Measurements from ENCODE around the gene STAMBP.
"Not testable (repeated sequence)": the region's sequence is repeated elsewhere in the genome, so short reads cannot be mapped to it uniquely, and the experiment has no call there.

Gene STAMBP

DNA sequence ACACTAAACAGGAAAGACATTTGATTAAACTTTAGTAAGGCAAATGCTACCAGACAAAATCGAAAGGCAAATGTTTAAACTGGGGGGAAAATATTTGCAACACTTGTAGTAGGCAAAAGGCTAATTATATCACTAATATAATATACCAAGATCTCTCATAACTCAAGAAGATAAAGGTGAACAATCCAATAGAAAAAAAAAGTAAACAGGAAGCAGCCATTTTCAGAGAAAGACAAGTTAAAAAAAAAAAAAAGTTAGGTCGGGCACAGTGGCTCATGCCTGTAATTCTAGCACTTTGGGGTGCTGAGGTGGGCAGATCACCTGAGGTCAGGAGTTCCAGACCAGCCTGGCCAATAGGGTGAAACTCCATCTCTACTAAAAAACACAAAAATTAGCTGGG lies 59.6 kb downstream of the STAMBP start:
- no peak for ATAC-seq

- no peak for ATAC-seq
Observed at GRCh38 chr2:73889206-73889605, 60.4 kb downstream of the STAMBP start.

GRCh38 chr2:73890301-73891092 lies 61.7 kb downstream of the STAMBP start:
- ATAC-seq: no peak

DNA sequence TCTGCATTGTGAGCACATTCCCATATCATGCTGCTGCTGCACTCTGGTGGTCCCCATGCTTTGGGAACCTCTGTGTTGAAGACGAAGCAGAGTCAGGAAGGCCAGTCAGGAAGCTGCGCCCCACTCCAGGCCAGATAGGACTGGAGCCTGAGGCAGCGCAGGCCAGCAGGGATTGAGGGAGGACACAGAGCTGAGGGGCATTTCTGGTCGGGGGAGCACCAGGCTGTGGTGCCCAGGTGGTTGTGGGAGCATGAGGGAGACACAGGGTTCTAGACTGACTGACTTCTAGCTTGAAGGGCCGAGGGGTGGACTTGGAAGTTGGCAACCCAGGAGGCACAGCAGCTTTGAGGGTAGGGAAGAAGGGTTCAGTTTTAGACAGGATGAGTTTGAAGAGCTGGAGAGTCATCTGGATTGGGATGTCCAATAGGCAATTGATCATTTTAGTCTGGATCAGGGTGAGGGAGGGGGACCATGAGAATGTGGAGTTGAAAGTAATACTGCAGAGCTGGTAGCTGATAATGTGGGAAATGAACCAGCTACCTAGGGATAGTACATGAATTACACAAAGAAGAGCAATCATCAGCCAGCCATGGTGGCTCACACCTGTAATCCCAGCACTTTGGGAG lies 62.6 kb downstream of the STAMBP start:
- ATAC-seq: no peak

- ATAC-seq: no peak
Observed at GRCh38 chr2:73892631-73893329, 64.0 kb downstream of the STAMBP start, which contains the start of gene ACTG2. TSS of gene ACTG2 (plus strand) at chr2:73893008. CDS start at chr2:73901312, 8,304 bp downstream.

- no peak for ATAC-seq
Observed at GRCh38 chr2:73893764-73894474, 65.2 kb downstream of the STAMBP start.

DNA sequence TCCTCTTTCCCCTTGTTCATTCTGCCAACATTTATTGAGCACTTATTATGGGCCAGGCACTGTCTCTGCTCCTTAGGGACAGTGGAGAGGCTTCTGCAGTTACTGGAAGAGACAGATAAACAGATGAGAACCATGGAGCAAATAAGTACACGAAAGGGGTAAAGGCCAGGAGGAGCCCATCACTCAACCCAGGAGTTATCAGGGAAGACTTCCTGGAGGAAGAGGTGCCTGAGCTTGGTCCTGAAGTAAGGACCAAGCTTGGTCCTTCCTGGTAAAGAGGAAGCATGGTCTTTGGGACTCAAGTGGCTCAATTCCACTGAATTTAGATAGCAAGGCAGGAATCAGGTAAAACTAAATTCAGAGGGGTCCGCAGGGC lies 65.7 kb downstream of the STAMBP start:
- no peak for ATAC-seq

DNA sequence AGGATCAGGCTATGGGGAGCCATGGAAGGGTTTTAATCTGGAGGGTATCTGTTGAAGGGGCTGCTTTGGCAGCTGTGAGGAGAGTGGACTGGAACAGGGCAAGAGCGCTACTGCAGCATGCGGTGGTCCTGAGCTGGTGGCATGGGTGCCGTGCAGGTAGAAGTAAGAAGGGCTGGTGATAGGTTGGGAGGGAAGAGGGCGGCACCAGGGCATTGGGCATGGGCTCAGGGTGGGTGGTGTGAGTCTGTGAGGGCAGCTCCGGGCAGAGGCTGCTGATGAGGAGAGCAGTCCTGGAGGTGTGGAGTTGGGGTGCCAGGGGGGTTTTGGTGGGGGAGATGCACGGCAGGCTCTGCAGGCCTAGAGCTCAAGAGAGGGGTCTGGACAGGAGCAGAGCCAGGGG lies 66.1 kb downstream of the STAMBP start:
- no peak for ATAC-seq

- no peak for ATAC-seq
Observed at GRCh38 chr2:73895473-73895872, 66.7 kb downstream of the STAMBP start.

DNA sequence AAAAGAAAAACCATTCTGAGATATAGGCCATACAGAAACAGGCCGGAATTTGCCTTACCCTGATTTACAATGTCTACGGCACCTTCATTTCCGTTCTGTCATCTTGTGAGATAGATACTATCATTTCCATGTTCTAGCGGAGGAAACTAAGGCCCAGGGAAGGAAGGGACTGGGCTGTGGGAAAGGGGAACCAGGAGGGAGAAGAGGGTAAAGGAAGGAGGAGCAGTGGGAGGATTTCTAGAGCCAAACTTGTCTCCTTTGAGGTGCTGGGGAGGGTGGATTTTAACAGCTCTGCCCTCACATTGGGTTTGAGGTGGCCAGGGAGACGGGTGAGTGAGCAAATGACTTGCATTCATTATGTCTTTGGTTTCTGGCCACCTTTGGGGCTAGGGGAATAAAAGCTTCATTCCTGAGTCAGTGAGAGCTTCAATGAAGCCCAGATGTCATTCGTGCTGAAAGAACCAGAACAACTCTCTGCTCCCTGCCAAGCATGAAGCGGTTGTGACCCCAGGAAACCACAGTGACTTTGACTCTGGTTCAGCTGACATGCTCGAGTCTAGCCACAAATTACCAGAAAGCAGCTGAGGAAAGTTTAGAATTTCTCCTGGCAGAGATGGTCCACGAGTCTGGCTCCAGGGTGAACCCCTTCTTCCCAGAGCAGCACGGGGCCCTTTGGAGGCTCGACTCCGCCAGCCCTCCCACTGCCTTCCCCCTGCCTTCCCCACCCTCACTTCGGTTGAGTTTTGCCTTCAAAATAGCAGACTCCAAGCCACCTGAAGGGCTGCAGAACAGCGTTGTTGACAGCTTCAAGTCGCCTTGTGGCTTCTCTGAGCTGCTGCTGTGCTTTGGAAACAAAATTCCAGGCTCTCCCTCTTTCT lies 67.8 kb downstream of the STAMBP start:
- ATAC-seq: peak; percentile 71 to 73

DNA sequence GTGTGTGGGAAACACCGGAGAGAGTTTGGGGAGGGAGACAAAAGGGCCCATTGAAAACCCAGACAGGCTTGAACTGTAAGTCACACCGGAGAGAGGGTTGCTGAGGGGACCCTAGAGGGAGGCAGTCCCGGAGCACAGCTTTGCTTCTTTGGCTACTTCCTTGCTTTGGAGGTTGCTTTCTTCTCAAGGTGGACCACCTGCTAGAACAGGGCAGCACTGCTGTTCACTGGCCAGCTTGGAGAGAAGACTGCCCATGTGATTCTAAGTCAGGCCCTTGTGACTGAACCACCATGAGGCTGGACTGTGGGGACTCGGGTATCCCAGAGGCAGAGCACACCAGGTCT lies 68.5 kb downstream of the STAMBP start:
- no peak for ATAC-seq

- no peak for ATAC-seq
Observed at GRCh38 chr2:73897934-73898333, 69.2 kb downstream of the STAMBP start.

GRCh38 chr2:73899801-73900336 lies 71.1 kb downstream of the STAMBP start:
- ATAC-seq: no peak

DNA sequence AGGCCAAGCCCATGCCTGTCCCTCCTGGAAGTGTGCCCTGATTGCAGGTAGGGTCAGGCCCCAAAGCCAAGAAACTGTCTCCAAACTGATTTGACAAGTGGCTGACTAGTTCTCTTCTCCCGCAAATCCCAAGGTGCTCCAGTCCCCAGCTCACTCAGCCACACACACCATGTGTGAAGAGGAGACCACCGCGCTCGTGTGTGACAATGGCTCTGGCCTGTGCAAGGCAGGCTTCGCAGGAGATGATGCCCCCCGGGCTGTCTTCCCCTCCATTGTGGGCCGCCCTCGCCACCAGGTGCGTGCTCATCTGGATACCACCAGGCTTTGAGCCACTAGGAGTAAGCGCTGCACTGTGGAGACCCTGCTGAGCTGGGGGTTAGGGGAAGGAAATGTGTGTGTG lies 72.4 kb downstream of the STAMBP start:
- no peak for ATAC-seq

DNA sequence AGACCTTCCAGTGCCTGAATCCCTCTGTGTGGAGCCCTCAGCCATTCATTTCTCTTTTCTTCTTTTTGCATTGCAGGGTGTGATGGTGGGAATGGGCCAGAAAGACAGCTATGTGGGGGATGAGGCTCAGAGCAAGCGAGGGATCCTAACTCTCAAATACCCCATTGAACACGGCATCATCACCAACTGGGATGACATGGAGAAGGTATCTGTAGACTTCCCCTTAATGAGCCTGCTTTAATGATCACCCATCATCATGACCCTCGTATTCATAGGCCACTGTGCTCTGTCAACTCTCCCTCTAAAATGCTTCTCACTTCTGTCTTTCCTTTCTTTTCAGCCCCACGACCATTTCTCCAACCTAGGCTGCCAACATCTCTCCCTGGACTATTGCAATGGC lies 73.5 kb downstream of the STAMBP start:
- no peak for ATAC-seq

DNA sequence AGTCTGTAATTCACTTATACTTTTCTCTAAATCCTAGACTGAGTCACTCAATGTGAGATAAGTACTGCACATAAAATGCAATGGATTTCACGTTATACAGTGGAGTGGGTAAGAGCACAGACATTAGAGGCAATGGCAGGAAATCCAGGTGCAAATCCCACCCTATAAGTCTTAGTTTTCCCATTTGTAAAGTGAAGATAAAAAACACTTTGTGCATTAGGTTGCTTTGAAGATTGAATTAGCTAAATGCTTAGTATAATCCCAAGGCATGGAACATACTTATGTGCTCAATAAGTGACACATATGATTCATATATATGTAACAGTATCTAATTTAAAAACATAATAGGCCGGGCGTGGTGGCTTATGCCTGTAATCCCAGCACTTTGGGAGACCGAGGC lies 74.6 kb downstream of the STAMBP start:
- no peak for ATAC-seq

DNA sequence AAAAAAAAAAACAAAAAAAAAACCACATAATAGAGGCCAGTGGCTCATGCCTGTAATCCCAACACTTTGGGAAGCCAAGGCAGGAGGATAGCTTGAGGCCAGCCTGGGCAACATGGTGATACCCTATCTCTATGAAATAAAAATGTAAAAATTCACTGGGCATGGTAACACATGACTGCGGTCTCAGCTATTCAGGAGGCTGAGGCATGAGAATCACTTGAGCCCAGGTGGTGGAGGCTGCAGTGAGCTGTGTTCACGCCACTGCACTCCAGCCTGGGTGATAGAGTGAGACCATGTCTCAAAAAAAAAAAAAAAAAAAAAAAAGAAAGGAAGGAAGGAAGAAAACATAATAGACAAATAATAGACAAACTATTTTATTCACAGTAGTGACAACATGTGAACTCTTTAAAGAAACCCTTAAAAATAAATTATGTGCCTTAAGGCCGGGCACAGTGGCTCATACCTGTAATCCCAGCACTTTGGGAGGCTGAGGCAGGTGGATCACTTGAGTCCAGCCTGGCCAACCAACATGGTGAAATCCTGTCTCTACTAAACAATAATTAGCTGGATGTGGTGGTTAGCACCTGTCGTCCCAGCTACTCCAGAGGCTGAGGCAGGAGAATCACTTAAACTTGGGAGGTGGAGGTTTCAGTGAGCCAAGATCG lies 75.3 kb downstream of the STAMBP start:
- not testable (repeated sequence) for ATAC-seq

- ATAC-seq: no peak
Observed at GRCh38 chr2:73904952-73905351, 76.2 kb downstream of the STAMBP start.

DNA sequence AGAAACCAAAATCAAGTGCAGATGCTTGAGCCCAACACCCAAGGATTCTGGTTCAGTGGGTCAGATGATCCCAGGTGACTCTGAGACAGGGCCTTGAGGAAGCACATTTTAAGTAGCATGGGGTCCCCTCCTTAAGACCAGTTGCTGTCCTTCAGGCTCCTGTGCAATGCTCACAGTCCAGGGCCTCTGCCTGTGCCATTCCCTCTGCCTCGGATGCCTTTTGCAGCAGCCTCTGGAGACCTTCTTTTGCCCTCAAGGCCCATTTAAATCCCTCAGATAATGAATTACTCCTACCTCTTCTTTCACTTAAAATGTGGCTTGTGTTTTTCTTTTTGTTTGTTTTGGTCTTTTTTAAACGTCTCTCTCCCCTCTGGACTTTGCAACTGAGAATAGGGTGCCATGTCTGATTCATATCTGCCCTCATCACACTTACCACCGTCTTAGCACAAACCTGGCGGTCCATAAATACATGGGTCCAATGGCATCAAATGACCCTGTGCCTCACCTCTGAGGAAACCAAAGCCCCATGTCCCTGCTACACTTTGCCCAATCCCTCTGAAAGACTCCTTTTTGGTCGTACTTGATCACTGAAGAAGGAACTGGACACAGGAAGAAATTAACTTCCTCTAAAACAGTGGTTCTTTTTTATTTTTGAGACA lies 78.2 kb downstream of the STAMBP start:
- no peak for ATAC-seq

- ATAC-seq: peak; percentile 85 to 88
Observed at GRCh38 chr2:73907840-73908452, 79.2 kb downstream of the STAMBP start.

Measured in activated CD4-positive, CD25-positive, alpha-beta regulatory T cell treated with anti-CD3 and anti-CD28 coated beads, Interleukin-2, amount 50 U/mL, for 24 hours (primary cell).